CD14-positive monocyte (primary cell): ENCODE data around the gene GTF2A1L. TPM values are rescaled to one million over a fixed set of nuclear protein-coding genes. Genes with fewer than 3 reads are reported as not detected.

Experiments
- DNase-seq, 3 donors: peaks; one replicate each; pipeline ENCODE4 v3.0.0-alpha.2; 2011 to 2022
- H2AFZ ChIP-seq: 2 replicates; pipeline ENCODE4 v1.6.0; 2012; ENCODE audit warnings: mild to moderate bottlenecking, low read depth, low read length, inconsistent platforms; ENCODE audit not compliant: insufficient read depth, poor library complexity, severe bottlenecking
- H3K27ac ChIP-seq, 2 donors: 1 replicate in 1 of 2; 2 replicates in 1 of 2; pipeline ENCODE4 v1.5.1; 2012 to 2013; ENCODE audit warnings: low read length in 2 of 2, control low read depth in 1 of 2, inconsistent platforms in 1 of 2, low read depth in 1 of 2, mild to moderate bottlenecking in 1 of 2
- H3K27me3 ChIP-seq, 2 donors: one replicate each; pipeline versions ENCODE4 v1.6.0 to v1.6.1; 2011 to 2013; ENCODE audit warnings: low read length in 2 of 2; ENCODE audit not compliant: control insufficient read depth in 2 of 2, insufficient read depth in 2 of 2
- H3K36me3 ChIP-seq, 2 donors: replicated peaks in 1 of 2; 1 replicate in 1 of 2; 2 replicates in 1 of 2; pipeline versions ENCODE4 v1.5.1 to v1.6.1; 2012 to 2013; ENCODE audit warnings: low read length in 2 of 2, control low read depth in 1 of 2, inconsistent platforms in 1 of 2, mild to moderate bottlenecking in 1 of 2; ENCODE audit not compliant: insufficient read depth in 2 of 2, control insufficient read depth in 1 of 2
- H3K4me1 ChIP-seq, 2 donors: 1 replicate in 1 of 2; 2 replicates in 1 of 2; pipeline versions ENCODE4 v1.5.1 to v1.6.1; 2012 to 2013; ENCODE audit warnings: low read length in 2 of 2, control low read depth in 1 of 2, inconsistent platforms in 1 of 2, mild to moderate bottlenecking in 1 of 2, moderate library complexity in 1 of 2; ENCODE audit not compliant: insufficient read depth in 2 of 2, control insufficient read depth in 1 of 2
- H3K4me2 ChIP-seq: replicated peaks from 2 replicates; pipeline ENCODE3; 2012; ENCODE audit warnings: low read length, moderate library complexity, mild to moderate bottlenecking; ENCODE audit not compliant: poor library complexity, severe bottlenecking; ENCODE audit errors: extremely low read depth
- H3K4me3 ChIP-seq, 3 experiments: fragments of 200-600 bp in 1 of 3; sonication (generic) in 1 of 3; replicated peaks in 1 of 3; 1 replicate in 2 of 3; 2 replicates in 1 of 3; pipeline ENCODE4 v1.5.1; 2011 to 2013; ENCODE audit warnings: low read length in 3 of 3, mild to moderate bottlenecking in 3 of 3, control low read depth in 2 of 3, low read depth in 2 of 3, inconsistent platforms in 1 of 3, moderate library complexity in 1 of 3
- H3K79me2 ChIP-seq: 2 replicates; pipeline ENCODE4 v1.6.0; 2012; ENCODE audit warnings: mild to moderate bottlenecking, control low read depth, inconsistent platforms, low read length, moderate library complexity; ENCODE audit not compliant: insufficient read depth
- H3K9ac ChIP-seq: 2 replicates; pipeline ENCODE4 v1.6.0; 2017; ENCODE audit warnings: low read length, mild to moderate bottlenecking; ENCODE audit not compliant: insufficient read depth, poor library complexity, severe bottlenecking
- H3K9me3 ChIP-seq, 2 donors: replicated peaks in 1 of 2; 1 replicate in 1 of 2; 2 replicates in 1 of 2; pipeline versions ENCODE4 v1.5.1 to v1.6.1; 2012 to 2013; ENCODE audit warnings: low read length in 2 of 2, control low read depth in 1 of 2; ENCODE audit not compliant: control insufficient read depth in 1 of 2, insufficient read depth in 1 of 2
- H4K20me1 ChIP-seq: 2 replicates; pipeline ENCODE4 v1.6.0; 2012; ENCODE audit warnings: mild to moderate bottlenecking, low read length, control low read depth, moderate library complexity; ENCODE audit not compliant: insufficient read depth
- H3K27ac Mint-ChIP-seq, 7 donors: one replicate each; pipeline ENCODE4 v1.8.0; 2020; ENCODE audit warnings: mild to moderate bottlenecking in 7 of 7, mixed read lengths in 7 of 7, moderate library complexity in 6 of 7, inconsistent platforms in 2 of 7
- H3K27me3 Mint-ChIP-seq, 3 donors: one replicate each; pipeline ENCODE4 v1.8.0; 2021 to 2022; ENCODE audit warnings: low read depth in 3 of 3, mild to moderate bottlenecking in 3 of 3, mixed read lengths in 3 of 3, moderate library complexity in 3 of 3, inconsistent platforms in 1 of 3
- H3K36me3 Mint-ChIP-seq, 2 donors: one replicate each; pipeline ENCODE4 v1.8.0; 2020; ENCODE audit warnings: mixed read lengths in 2 of 2, inconsistent platforms in 1 of 2, mild to moderate bottlenecking in 1 of 2
- H3K4me1 Mint-ChIP-seq: one replicate; pipeline ENCODE4 v1.8.0; 2020; ENCODE audit warnings: mild to moderate bottlenecking, mixed read lengths
- H3K4me3 Mint-ChIP-seq, 2 donors: one replicate each; pipeline ENCODE4 v1.8.0; 2020; ENCODE audit warnings: mild to moderate bottlenecking in 2 of 2, mixed read lengths in 2 of 2, moderate library complexity in 1 of 2
- H3K9me3 Mint-ChIP-seq, 7 donors: one replicate each; pipeline ENCODE4 v1.8.0; 2020 to 2022; ENCODE audit warnings: mixed read lengths in 7 of 7, mild to moderate bottlenecking in 6 of 7, moderate library complexity in 6 of 7, inconsistent platforms in 2 of 7
- CTCF ChIP-seq: fragments of 200-600 bp; IDR thresholded peaks from one replicate; pipeline ENCODE4 v1.8.0; 2022; ENCODE audit warnings: antibody characterized with exemption, mild to moderate bottlenecking
- WGBS: methylation state at CpG from one replicate; pipeline ENCODE4 v1.1.5; 2013; ENCODE audit warnings: missing lambda C conversion rate; ENCODE audit not compliant: insufficient coverage; 5-methylcytosine and 5-hydroxymethylcytosine counted together
- intact Hi-C, 2 donors: fragments of 100-400 bp; cut with micrococcal nuclease; formaldehyde crosslinking; loops; one replicate each; pipeline versions ENCODE4 v1.15.0 to v1.15.1; 2023
- polyA plus RNA-seq, 3 donors: library from polyadenylated mRNA; depleted of rRNA in 1 of 3; unstranded in 2 of 3; stranded (reverse) in 1 of 3; fragments of 300-500 nt in 2 of 3; fragments of >200 nt in 1 of 3; fragmentation: Illumina TruSeq in 2 of 3; gene quantifications; 1 replicate in 2 of 3; 2 replicates in 1 of 3; pipeline ENCODE4 v1.2.3, GENCODE V29; 2012 to 2021

The GTF2A1L gene
- polyA plus RNA-seq, 3 donors: not detected

GRCh38 chr2:48674933-48675332, 57.3 kb downstream of the GTF2A1L start:
- Mint-ChIP-seq H3K27me3 (peaks cover 0 to 2% (median 0%) of the 10 kb centered on the region in 3 donors), H3K9me3 (peaks cover 0 to 9% (median 2%) of the 10 kb centered on the region in 7 donors), H3K4me1 (no peaks in the 10 kb centered on the region), H3K36me3 (no peaks in the 10 kb centered on the region), H3K27ac (no peak overlapping the region), H3K4me3 (no peak overlapping the region)
- no peaks in the 10 kb centered on the region for H3K27me3 ChIP-seq
- H3K36me3 ChIP-seq: no peaks in the 10 kb centered on the region
- WGBS: no CpG with 5 or more reads among the region's 2 CpGs
- no peak overlapping the region for H3K27ac ChIP-seq
- H3K79me2 ChIP-seq: no peaks in the 10 kb centered on the region
- no peaks in the 10 kb centered on the region for H3K9me3 ChIP-seq
- H2AFZ ChIP-seq: no peak overlapping the region
- TF ChIP-seq CTCF: no peak
- H4K20me1 ChIP-seq: no peaks in the 10 kb centered on the region
- no peaks in the 10 kb centered on the region for H3K4me1 ChIP-seq
- no peak overlapping the region for H3K4me2 ChIP-seq
- H3K4me3 ChIP-seq: no peak overlapping the region
- H3K9ac ChIP-seq: no peak overlapping the region
- DNase-seq: no peak
- intact Hi-C loops: no loop called here

GRCh38 chr2:48677450-48677849, 59.8 kb downstream of the GTF2A1L start:
- TF ChIP-seq CTCF: no peak
- Histone ChIP-seq H3K27ac (no peak overlapping the region), H2AFZ (no peak overlapping the region), H3K79me2 (no peaks in the 10 kb centered on the region), H4K20me1 (no peaks in the 10 kb centered on the region), H3K9ac (no peak overlapping the region), H3K4me3 (no peak overlapping the region), H3K4me2 (no peak overlapping the region), H3K9me3 (no peaks in the 10 kb centered on the region), H3K36me3 (no peaks in the 10 kb centered on the region), H3K27me3 (no peaks in the 10 kb centered on the region), H3K4me1 (no peaks in the 10 kb centered on the region)
- Mint-ChIP-seq H3K27ac (no peak overlapping the region), H3K9me3 (peaks cover 0 to 7% (median 2%) of the 10 kb centered on the region in 7 donors), H3K36me3 (no peaks in the 10 kb centered on the region), H3K4me3 (no peak overlapping the region), H3K4me1 (no peaks in the 10 kb centered on the region), H3K27me3 (peaks cover 0 to 2% (median 2%) of the 10 kb centered on the region in 3 donors)
- DNase-seq: no peak
- 44% methylated on average over 2 of the region's 2 CpGs for WGBS
- intact Hi-C loops: no loop called here
